ENCODE data around the gene PLCB4.
"Not testable (repeated sequence)": the region's sequence is repeated elsewhere in the genome, so short reads cannot be mapped to it uniquely, and the experiment has no call there.

PLCB4 gene

GRCh38 chr20:9385345-9386310 is 316.7 kb downstream of the PLCB4 start:
- not testable (repeated sequence) for DNase-seq

- no peak for DNase-seq
Observed at GRCh38 chr20:9388160-9388812, 319.4 kb downstream of the PLCB4 start.

- no peak for DNase-seq
Observed at GRCh38 chr20:9388813-9389161, 319.9 kb downstream of the PLCB4 start.

- no peak for DNase-seq
Observed at GRCh38 chr20:9389346-9389745, 320.5 kb downstream of the PLCB4 start.

GRCh38 chr20:9390441-9390840 is 321.6 kb downstream of the PLCB4 start:
- DNase-seq, result no peak

GRCh38 chr20:9392892-9393857 is 324.3 kb downstream of the PLCB4 start:
- DNase-seq, result peak; percentile 73

GRCh38 chr20:9395971-9396370 is 327.1 kb downstream of the PLCB4 start:
- no peak for DNase-seq

- no peak for DNase-seq
Observed at GRCh38 chr20:9397928-9398327, 329.0 kb downstream of the PLCB4 start.

- no peak for DNase-seq
Observed at GRCh38 chr20:9398882-9399281, 330.0 kb downstream of the PLCB4 start.

GRCh38 chr20:9399322-9399721 is 330.4 kb downstream of the PLCB4 start:
- DNase-seq, result no peak

GRCh38 chr20:9400171-9401025 is 331.5 kb downstream of the PLCB4 start:
- DNase-seq, result peak; percentile 20

GRCh38 chr20:9401371-9401770 is 332.5 kb downstream of the PLCB4 start:
- DNase-seq, result no peak

GRCh38 chr20:9402141-9402540 is 333.3 kb downstream of the PLCB4 start:
- no peak for DNase-seq

GRCh38 chr20:9402546-9402945 is 333.7 kb downstream of the PLCB4 start:
- DNase-seq, result no peak

- no peak for DNase-seq
Observed at GRCh38 chr20:9403448-9403847, 334.6 kb downstream of the PLCB4 start.

GRCh38 chr20:9407805-9408421 is 339.0 kb downstream of the PLCB4 start:
- DNase-seq, result peak; percentile 78

GRCh38 chr20:9408422-9409300 is 339.8 kb downstream of the PLCB4 start:
- peak; percentile 86 for DNase-seq

- DNase-seq, result peak; percentile 82
Observed at GRCh38 chr20:9409352-9409751, 340.5 kb downstream of the PLCB4 start.

GRCh38 chr20:9409981-9410380 is 341.1 kb downstream of the PLCB4 start:
- DNase-seq, result peak; percentile 90

- no peak for DNase-seq
Observed at GRCh38 chr20:9411833-9412232, 342.9 kb downstream of the PLCB4 start.
